Fibroblast of skin of abdomen (primary cell): ENCODE results near the gene ADPGK.

Experiments
- DNase-seq: peaks from one replicate; pipeline ENCODE4 v3.0.0-alpha.2; 2013

The ADPGK gene

DNA sequence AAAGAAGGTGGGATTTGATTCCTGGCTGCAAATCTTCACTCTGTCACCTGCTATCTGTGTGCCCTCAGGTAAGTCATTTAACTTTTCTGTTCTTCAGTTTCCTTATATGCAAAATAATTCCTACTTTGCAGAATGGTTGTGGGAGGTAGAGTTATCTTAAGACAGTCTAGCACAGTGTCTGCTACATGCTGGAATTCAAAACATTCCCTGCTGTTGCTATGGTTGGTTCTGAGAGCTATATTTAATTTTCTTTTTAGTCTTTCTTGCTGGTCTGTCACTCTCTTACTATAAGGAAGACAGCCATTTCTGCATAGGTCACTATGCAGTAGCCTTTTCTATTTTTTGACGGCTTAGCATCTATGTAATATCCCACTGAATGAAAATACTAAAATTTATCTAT, 4.0 kb upstream of the ADPGK start:
- no peak for DNase-seq

DNA sequence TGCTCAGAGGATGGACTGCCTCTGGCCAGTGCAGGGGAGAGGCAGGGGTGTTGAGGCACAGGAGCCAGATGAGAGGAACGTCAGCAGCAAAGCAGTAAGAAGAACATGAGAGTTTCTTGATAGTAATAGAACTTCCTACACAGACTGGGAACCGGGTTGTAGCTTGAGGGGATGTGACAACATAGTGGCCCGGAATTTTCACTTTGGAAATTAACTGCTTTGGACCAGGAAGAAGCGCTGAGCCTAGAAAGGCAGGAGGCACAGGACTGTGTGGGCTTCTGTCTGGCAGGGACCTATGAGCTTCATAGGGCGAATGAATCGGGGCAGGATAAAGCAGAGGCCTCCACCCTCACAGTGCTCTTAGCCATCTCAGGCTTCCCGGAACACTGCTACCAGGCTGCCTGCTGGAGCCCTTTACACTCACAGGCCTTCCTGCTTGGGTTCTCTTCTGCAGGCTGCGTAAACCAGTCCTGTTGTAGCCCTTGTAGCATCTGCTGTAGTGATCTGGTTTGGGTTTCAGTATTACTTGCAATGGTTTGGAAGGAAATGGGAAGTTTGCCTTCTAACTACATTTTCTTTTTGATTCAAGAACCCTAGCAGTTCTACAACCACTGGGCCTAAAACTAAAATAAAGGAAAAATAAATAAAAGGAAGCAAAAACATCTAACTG, 3.3 kb upstream of the ADPGK start:
- no peak for DNase-seq

GRCh38 chr15:72786242-72786641, 2.7 kb upstream of the ADPGK start:
- no peak for DNase-seq

DNA sequence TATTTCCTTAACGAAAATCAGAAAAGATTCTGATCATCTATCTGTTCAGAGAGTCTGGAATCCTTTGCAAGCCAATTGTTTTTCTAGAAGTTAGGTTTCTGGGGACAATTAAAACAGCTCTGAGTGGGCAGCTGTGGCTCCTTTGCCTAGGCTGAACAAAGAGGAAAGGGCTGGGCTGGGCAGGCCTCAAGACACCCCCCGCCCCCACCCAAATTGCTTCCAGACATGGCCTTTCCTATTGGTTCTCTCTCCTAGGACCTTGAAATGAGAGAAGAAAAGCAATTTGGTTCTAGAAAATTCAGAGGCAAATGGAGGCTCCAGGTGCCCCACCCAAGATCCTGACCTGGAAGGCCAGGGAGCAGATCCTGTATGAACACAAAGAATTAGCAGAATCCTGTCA, 2.3 kb upstream of the ADPGK start:
- peak; percentile 42 for DNase-seq

- DNase-seq = peak; percentile 79
Measured at GRCh38 chr15:72785432-72785831, 1.9 kb upstream of the ADPGK start.

- DNase-seq = no peak
Measured at GRCh38 chr15:72784456-72784876, 908 bp upstream of the ADPGK start.

GRCh38 chr15:72783004-72783639, 436 bp downstream of the ADPGK start:
- no peak for DNase-seq

DNA sequence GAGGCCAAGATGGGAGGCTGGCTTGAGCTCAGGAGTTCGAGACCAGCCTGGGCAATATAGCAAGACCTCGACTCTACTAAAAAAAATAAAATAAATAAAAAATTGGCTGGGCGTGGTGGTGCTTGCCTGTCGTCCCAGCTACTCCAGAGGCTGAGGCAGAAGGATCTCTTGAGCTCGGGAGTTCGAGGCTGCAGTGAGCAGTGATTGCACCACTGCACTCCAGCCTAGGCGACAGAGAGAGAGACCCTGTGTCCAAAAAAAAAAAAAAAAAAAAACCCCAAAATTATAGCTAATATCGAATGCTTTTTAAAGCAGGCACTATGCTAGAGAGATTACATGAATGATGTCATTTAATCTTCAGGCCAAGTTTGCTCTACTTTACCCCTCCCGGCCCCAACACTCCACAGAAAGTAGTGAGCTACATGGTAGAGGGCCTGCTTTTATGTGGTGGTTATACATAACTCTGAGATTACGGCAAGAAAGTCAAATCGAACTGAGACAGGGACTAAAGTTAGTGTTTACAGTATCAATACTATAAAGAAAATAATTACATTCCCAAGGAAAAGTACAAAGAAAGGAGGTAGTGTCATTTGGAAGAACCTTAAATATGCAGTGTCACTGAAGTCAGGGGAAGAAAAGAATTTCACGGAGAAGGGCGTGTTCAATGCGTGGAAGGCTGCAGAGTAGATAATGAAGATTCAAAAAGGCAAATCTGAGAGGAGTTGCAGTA, 1.1 kb downstream of the ADPGK start:
- DNase-seq = no peak

- DNase-seq = no peak
Measured at GRCh38 chr15:72781631-72782030, 1.9 kb downstream of the ADPGK start.

DNA sequence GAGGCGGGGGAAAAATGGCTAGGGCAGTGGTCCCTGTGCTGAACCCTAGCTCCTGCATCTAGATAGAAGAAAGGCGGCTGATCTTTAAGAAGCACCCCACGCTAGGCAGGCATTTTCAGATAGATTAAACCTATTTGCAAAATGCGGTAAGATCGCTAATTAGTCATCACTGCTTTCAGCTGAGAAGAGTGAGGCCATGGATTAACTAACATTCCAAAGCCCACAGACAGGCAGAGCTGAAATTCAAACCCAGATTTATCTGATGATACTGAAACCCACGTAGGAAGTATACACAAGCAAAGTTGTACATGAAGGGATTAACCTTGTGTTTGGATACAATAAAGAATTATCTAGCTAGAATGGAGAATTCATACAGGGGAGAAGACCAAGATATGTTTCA, 4.8 kb downstream of the ADPGK start:
- DNase-seq = peak; percentile 30

DNA sequence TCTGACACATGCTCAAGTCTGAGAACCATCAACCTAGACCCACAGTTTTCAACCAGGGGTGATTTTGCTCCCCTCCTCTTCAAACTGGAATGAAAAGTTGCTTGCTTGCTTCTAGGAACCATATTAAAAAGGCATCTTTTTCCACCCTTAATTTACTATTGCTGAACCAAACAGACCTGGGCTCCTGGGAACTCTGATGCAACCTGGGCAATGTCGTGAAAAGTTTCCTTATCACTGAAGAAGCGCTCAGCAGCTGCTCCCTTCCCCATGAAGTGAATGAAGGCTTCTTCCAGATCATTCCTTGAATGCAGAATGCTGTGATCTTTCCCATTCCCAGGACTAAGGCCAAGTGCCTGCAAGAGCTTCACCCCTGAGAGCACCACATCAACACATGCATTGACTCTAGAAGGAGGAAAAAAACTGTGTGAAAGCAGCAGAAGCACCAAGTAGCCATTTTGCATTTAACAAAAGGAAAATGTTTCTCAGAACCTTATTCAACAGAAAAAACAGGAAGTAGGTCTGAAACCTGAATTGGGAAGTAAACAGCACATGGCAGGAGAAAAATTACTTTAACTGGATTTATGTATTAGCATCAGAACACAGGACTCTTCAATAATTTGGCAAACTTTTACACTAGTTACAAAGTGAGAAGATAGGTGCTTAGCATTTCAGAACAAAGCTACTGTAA, 8.7 kb downstream of the ADPGK start:
- no peak for DNase-seq

DNA sequence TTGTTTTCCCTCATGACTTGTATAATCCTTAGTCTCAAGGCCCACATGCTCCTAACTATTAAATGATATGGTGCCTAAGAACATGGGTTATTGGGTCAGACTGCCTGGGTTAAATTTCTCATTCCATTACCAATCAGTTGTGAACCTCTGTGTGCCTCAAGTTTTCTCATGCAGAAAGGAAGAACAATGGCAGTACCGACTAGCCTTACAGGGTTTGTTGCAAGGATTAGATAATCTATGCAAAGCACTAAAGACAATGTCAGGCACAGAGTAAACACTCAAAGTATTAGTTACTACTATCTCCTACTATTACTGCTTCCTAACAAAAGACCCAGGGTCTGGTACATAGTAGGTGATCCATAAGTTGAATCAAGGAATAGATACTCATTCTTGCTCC, 12.2 kb downstream of the ADPGK start:
- DNase-seq = no peak

- DNase-seq = no peak
Measured at GRCh38 chr15:72770673-72771328, 12.8 kb downstream of the ADPGK start.

DNA sequence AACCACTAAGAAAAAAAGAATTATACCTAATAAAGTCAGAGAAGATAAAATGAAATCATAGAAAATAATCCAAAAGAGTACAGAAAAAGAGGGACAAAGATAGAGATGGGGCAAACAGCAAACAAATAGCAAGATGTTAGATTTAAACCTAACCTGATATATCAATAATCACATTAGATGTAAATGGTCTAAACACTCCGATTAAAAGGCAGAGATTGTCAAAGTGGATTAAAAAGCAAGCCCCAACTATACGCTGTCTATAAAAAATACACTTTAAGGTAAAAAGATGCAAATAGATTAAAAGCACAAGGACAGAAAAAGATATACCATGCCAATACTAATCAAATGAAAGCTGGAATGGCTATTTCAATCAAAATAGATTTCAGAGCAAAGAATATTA, 16.8 kb downstream of the ADPGK start:
- no peak for DNase-seq

DNA sequence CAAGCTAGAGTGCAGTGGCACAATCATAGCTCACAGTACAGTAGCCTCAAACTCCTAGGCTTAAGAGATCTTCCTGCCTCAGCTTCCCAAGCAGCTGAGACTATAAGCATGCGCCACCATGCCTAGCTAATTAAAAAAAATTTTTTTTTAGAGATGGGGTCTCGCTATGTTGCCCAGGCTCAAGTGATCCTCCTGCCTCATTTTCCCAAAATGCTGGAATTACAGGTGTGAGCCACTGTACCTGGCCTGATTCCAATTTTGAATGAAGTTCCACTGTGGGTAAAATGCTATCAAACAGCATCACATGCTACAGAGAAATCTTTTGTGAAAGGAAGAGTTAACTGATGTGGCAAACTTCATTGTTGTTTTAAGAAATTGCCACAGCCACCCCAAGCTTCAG, 17.5 kb downstream of the ADPGK start:
- no peak for DNase-seq

- no peak for DNase-seq
Measured at GRCh38 chr15:72764656-72765055, 18.9 kb downstream of the ADPGK start.

DNA sequence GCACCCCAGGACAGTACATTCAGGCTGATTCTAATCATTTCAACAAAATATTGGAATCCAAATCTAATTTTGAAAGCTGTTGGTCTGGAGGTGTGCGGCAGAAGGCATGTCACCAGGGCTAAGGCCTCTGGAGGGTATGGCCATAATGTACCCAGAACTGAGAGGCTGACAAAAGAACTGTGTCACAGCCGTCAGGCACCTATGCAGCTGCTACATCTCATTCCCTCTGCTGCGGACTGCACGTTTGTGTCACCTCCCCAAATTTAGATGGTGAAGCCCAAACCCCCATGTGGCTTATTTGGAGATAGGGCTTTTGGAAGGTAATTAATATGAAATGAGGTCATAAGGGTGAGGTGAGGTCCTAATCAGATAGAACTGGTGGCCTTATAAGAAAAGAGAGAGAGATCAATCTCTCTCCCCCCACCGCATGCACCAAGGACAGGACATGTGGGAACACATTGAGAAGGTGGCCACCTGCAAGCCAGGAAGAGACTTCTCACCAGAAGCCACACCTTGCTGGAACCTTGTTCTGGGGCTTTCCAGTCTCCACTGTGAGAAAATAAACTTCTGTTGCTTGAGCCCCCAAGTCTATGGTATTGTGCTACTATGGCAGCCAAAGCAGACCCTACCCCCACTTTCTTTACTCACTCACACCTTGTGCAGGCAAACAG, 22.8 kb downstream of the ADPGK start:
- DNase-seq = no peak

GRCh38 chr15:72758182-72758581, 25.4 kb downstream of the ADPGK start:
- peak; percentile 97 for DNase-seq

DNA sequence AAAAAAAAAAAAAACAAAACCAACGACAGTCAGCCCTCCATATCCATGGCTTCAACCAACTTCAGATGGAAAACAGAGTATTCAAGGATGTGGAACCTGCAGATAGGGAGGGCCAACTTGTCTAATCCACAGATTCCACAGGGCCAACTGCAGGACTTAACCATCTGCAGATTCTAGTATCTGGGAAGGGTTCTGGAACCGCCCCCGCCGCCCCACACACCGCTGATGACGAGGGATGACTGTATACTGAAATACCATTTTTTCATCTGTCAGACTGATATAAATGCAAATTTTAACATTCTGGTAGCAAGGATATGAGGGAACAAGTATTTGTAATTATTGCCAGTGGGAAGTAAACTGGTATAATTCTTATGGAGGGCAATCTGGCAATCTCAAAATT, 29.5 kb downstream of the ADPGK start:
- no peak for DNase-seq

DNA sequence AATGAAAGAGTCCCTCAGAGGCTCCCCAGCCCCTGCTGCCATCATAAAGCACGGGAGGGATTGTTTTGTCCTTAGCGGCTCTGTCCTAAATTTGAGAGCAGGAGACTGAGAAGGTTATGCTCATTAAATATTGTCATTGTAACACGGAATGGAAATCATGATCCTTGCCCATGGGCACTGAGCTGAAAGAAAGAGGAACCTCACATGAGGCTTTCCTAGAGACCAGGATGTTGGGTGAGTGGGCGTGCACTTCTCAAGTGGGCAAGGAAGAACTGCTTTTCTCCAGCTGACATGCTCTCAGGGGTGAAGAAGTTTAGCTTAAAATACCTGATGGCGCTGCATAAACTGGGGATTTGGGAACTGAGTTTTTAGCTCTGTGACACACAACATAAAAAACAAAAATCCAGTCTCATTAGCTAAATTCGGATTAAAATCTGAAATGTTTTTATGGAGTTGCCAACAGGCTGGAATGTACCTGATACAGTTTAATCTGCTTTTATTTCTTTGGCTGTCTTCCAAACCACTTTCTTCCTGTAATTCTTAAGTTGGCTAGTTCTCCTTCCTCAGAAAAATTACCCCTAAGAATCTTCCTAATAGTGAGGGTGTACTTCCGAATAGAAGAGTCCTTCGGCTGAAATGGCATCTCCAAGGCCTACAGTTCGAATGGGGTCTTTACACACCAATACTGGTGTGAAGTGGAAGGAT, 31.7 kb downstream of the ADPGK start:
- no peak for DNase-seq

- no peak for DNase-seq
Measured at GRCh38 chr15:72749700-72750099, 33.9 kb downstream of the ADPGK start.

DNA sequence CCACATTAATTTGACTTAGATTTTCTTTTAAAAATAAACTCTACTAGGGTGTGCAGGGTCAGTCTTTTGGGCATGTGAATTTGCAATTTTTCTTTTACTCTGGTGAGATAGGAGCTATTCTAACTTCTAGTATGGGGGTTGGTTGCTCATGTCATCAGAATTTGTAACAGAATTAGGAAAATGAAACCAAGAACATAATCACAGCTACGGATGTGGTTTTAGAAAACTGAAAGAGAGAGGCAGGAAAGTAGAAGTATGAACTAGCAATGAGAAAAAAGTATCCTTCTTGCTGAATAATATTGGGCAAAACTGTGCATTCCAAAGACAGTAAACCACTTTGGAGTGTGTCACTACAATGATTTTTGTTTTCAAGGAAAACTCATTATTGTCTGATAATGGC, 43.3 kb downstream of the ADPGK start:
- DNase-seq = no peak
